ENCODE results near the gene PLCD3.

The PLCD3 gene

DNA sequence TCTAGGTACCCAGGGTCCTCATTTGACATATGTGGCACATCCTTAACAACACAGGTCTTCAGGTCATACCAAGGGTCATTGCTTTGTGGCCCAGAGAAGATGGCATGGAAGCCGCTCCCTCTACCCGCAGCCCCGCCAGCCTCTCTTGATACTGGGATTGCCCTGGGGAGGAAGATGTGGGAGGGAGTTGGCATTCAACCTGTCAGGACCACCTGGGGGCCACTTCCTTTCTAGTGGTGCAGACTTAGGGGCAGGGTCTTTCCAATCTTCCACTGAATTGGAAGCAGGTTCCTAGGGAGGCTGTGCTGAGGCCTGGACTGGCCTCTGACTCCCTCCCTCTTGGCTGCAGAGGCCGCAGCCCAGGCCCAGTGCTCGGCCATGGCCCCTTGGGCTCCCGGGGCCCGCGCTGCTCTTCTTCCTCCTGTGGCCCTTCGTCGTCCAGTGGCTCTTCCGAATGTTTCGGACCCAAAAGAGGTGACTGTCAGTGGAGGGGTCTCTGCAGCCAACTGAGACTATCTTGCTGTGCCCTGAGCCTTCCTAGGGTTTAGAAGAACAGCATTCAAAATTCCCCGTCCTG lies 10.9 kb upstream of the PLCD3 start:
- no peak overlapping the region for H3K4me2 ChIP-seq (ENCODE audit: low read depth, low read length)
- no peak overlapping the region for H2AFZ ChIP-seq (ENCODE audit: low read length)
- no peaks in the 10 kb centered on the region for H3K27me3 ChIP-seq (replicated peaks; ENCODE audit: insufficient read depth, low read length)
- H3K9me3 ChIP-seq (replicated peaks; ENCODE audit: insufficient read depth, low read length), result no peaks in the 10 kb centered on the region
- H3K4me3 ChIP-seq (ENCODE audit: low read length), result no peak overlapping the region
- H4K20me1 ChIP-seq (ENCODE audit: insufficient read depth, low read length), result no peaks in the 10 kb centered on the region
- DNase-seq, result no peak
- H3F3A ChIP-seq (ENCODE audit: insufficient read depth, low read length), result peaks cover 2% of the 10 kb centered on the region; the same call in 1 of the 2 replicates
- H3K4me1 ChIP-seq (ENCODE audit: low read length), result no peaks in the 10 kb centered on the region
- H3K9me2 ChIP-seq (replicated peaks; ENCODE audit: insufficient read depth, low read length), result no peaks in the 10 kb centered on the region
- H3K27ac ChIP-seq (ENCODE audit: low read length), result no peak overlapping the region
- H3K9ac ChIP-seq (ENCODE audit: low read length), result no peak overlapping the region
- TF ChIP-seq, protein P1, sequence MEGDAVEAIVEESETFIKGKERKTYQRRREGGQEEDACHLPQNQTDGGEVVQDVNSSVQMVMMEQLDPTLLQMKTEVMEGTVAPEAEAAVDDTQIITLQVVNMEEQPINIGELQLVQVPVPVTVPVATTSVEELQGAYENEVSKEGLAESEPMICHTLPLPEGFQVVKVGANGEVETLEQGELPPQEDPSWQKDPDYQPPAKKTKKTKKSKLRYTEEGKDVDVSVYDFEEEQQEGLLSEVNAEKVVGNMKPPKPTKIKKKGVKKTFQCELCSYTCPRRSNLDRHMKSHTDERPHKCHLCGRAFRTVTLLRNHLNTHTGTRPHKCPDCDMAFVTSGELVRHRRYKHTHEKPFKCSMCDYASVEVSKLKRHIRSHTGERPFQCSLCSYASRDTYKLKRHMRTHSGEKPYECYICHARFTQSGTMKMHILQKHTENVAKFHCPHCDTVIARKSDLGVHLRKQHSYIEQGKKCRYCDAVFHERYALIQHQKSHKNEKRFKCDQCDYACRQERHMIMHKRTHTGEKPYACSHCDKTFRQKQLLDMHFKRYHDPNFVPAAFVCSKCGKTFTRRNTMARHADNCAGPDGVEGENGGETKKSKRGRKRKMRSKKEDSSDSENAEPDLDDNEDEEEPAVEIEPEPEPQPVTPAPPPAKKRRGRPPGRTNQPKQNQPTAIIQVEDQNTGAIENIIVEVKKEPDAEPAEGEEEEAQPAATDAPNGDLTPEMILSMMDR (IDR thresholded peaks at IDR 0.05; ENCODE audit: low read length), result no peak
- TF ChIP-seq EZH2 (optimal IDR thresholded peaks at IDR 0.05; ENCODE audit: low read depth, low read length) (no peak), EZH2phosphoT487 (IDR thresholded peaks at IDR 0.05; ENCODE audit: low read length) (no peak)
- H3K36me3 ChIP-seq (replicated peaks; ENCODE audit: insufficient read depth, low read length), result no peaks in the 10 kb centered on the region
- H3K79me2 ChIP-seq (ENCODE audit: low read length), result no peaks in the 10 kb centered on the region

DNA sequence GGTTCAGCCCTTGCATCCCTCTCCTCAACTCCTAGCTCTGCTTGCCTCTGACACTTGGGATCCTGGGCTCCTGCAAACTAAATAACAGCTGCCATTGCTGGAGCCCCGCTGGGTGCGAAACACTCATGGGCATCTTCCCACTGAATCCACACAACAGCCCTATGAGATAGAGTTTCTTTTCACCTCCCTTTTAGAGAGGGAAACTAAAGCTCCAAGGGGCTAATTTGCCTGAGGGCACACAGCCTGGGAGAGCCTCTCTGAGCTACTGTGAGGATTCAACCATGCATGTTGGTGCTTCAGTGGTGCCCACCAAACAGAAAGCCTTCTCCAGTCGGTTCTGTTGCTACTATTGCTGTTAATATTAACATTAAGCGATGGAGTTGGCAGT lies 7.2 kb upstream of the PLCD3 start:
- H4K20me1 ChIP-seq (ENCODE audit: insufficient read depth, low read length), result no peaks in the 10 kb centered on the region
- no peaks in the 10 kb centered on the region for H3K9me2 ChIP-seq (replicated peaks; ENCODE audit: insufficient read depth, low read length)
- no peak overlapping the region for H2AFZ ChIP-seq (ENCODE audit: low read length)
- H3K27ac ChIP-seq (ENCODE audit: low read length), result no peak overlapping the region
- H3K4me1 ChIP-seq (ENCODE audit: low read length), result peaks cover 5% of the 10 kb centered on the region
- DNase-seq, result no peak
- H3K27me3 ChIP-seq (replicated peaks; ENCODE audit: insufficient read depth, low read length), result no peaks in the 10 kb centered on the region
- no peak overlapping the region for H3K9ac ChIP-seq (ENCODE audit: low read length)
- no peaks in the 10 kb centered on the region for H3K9me3 ChIP-seq (replicated peaks; ENCODE audit: insufficient read depth, low read length)
- TF ChIP-seq EZH2phosphoT487 (IDR thresholded peaks at IDR 0.05; ENCODE audit: low read length) (no peak), EZH2 (optimal IDR thresholded peaks at IDR 0.05; ENCODE audit: low read depth, low read length) (no peak)
- TF ChIP-seq, protein P1 (IDR thresholded peaks at IDR 0.05; ENCODE audit: low read length), result no peak
- no peaks in the 10 kb centered on the region for H3K36me3 ChIP-seq (replicated peaks; ENCODE audit: insufficient read depth, low read length)
- no peak overlapping the region for H3K4me2 ChIP-seq (ENCODE audit: low read depth, low read length)
- H3K4me3 ChIP-seq (ENCODE audit: low read length), result no peak overlapping the region
- no peaks in the 10 kb centered on the region for H3F3A ChIP-seq (ENCODE audit: insufficient read depth, low read length)
- H3K79me2 ChIP-seq (ENCODE audit: low read length), result peaks cover 12% of the 10 kb centered on the region; the same call in 1 of the 2 replicates

- TF ChIP-seq EZH2 (optimal IDR thresholded peaks at IDR 0.05; ENCODE audit: low read depth, low read length), result no peak
- TF ChIP-seq, protein P1 (IDR thresholded peaks at IDR 0.05; ENCODE audit: low read length), result no peak
- no peak for TF ChIP-seq EZH2phosphoT487 (IDR thresholded peaks at IDR 0.05; ENCODE audit: low read length)
- Histone ChIP-seq H3F3A (ENCODE audit: insufficient read depth, low read length) (no peaks in the 10 kb centered on the region), H3K79me2 (ENCODE audit: low read length) (peaks cover 12% of the 10 kb centered on the region; the same call in 1 of the 2 replicates)
Measured at GRCh38 chr17:45138911-45139532, 6.7 kb upstream of the PLCD3 start.

More at GRCh38 chr17:45138911-45139532, 6.7 kb upstream of the PLCD3 start:
- no peak overlapping the region for H3K27ac ChIP-seq (ENCODE audit: low read length)
- H3K4me1 ChIP-seq (ENCODE audit: low read length), result peaks cover 5% of the 10 kb centered on the region
- H3K4me2 ChIP-seq (ENCODE audit: low read depth, low read length), result no peak overlapping the region
- no peaks in the 10 kb centered on the region for H3K36me3 ChIP-seq (replicated peaks; ENCODE audit: insufficient read depth, low read length)
- H3K4me3 ChIP-seq (ENCODE audit: low read length), result no peak overlapping the region
- H4K20me1 ChIP-seq (ENCODE audit: insufficient read depth, low read length), result no peaks in the 10 kb centered on the region
- H3K9ac ChIP-seq (ENCODE audit: low read length), result no peak overlapping the region
- no peaks in the 10 kb centered on the region for H3K9me3 ChIP-seq (replicated peaks; ENCODE audit: insufficient read depth, low read length)
- no peak for DNase-seq
- H3K27me3 ChIP-seq (replicated peaks; ENCODE audit: insufficient read depth, low read length), result no peaks in the 10 kb centered on the region
- H2AFZ ChIP-seq (ENCODE audit: low read length), result no peak overlapping the region
- H3K9me2 ChIP-seq (replicated peaks; ENCODE audit: insufficient read depth, low read length), result no peaks in the 10 kb centered on the region
